ENCODE measurements around the gene CAMTA1.
"Not testable (repeated sequence)": the region's sequence is repeated elsewhere in the genome, so short reads cannot be mapped to it uniquely, and the experiment has no call there.

The CAMTA1 gene

GRCh38 chr1:6810146-6810734 is 25.0 kb downstream of the CAMTA1 start:
- not testable (repeated sequence) for DNase-seq

GRCh38 chr1:6811583-6811982 is 26.3 kb downstream of the CAMTA1 start:
- DNase-seq: no peak

- DNase-seq: no peak
Measured at GRCh38 chr1:6813165-6813564, 27.9 kb downstream of the CAMTA1 start.

GRCh38 chr1:6815726-6816125 is 30.5 kb downstream of the CAMTA1 start:
- no peak for DNase-seq

GRCh38 chr1:6819246-6820040 is 34.2 kb downstream of the CAMTA1 start:
- no peak for DNase-seq

- no peak for DNase-seq
Measured at GRCh38 chr1:6820899-6821298, 35.6 kb downstream of the CAMTA1 start.

GRCh38 chr1:6822530-6823359 is 37.5 kb downstream of the CAMTA1 start:
- peak; percentile 0 for DNase-seq

GRCh38 chr1:6823793-6824192 is 38.5 kb downstream of the CAMTA1 start:
- no peak for DNase-seq

GRCh38 chr1:6824665-6825368 is 39.6 kb downstream of the CAMTA1 start:
- no peak for DNase-seq

- no peak for DNase-seq
Measured at GRCh38 chr1:6825828-6826227, 40.6 kb downstream of the CAMTA1 start.

GRCh38 chr1:6827079-6827478 is 41.8 kb downstream of the CAMTA1 start:
- no peak for DNase-seq

- no peak for DNase-seq
Measured at GRCh38 chr1:6827630-6828165, 42.4 kb downstream of the CAMTA1 start.

GRCh38 chr1:6831366-6831765 is 46.1 kb downstream of the CAMTA1 start:
- no peak for DNase-seq

- DNase-seq: not testable (repeated sequence)
Measured at GRCh38 chr1:6832006-6832405, 46.8 kb downstream of the CAMTA1 start.

GRCh38 chr1:6832531-6833188 is 47.4 kb downstream of the CAMTA1 start:
- DNase-seq: no peak

- no peak for DNase-seq
Measured at GRCh38 chr1:6833804-6834203, 48.5 kb downstream of the CAMTA1 start.

GRCh38 chr1:6834366-6834765 is 49.1 kb downstream of the CAMTA1 start:
- DNase-seq: no peak

GRCh38 chr1:6835139-6835538 is 49.9 kb downstream of the CAMTA1 start:
- no peak for DNase-seq

- no peak for DNase-seq
Measured at GRCh38 chr1:6842301-6842700, 57.0 kb downstream of the CAMTA1 start.

GRCh38 chr1:6845786-6846185 is 60.5 kb downstream of the CAMTA1 start:
- not testable (repeated sequence) for DNase-seq

GRCh38 chr1:6848816-6849215 is 63.6 kb downstream of the CAMTA1 start:
- no peak for DNase-seq

- DNase-seq: no peak
Measured at GRCh38 chr1:6850537-6850936, 65.3 kb downstream of the CAMTA1 start.
